ENCODE measurements around the gene CTXN2. TPM values are rescaled to one million over a fixed set of nuclear protein-coding genes. Genes with fewer than 3 reads are reported as not detected.
A peak's percentile ranks its signal among the peaks of the same experiment; 100 is the strongest.

CTXN2 gene
- total and polyA plus RNA-seq, 2 donors (not counting 1 experiment from before 2014, with no cell fraction given): 0.10 TPM; not detected in 1

GRCh38 chr15:48177383-48177765, 14.1 kb upstream of the CTXN2 start:
- POLR2A ChIA-PET: no interaction called here
- Histone ChIP-seq H3K36me3 (replicated peaks in 1 of 2; ENCODE audit: control extremely low read depth in 1 of 2, control insufficient read depth in 1 of 2, extremely low read depth in 1 of 2, insufficient read depth in 2 of 2, low read length in 1 of 2) (no peaks in the 10 kb centered on the region), H3K27me3 (replicated peaks in 1 of 4; ENCODE audit: control extremely low read depth in 1 of 4, control insufficient read depth in 3 of 4, insufficient read depth in 4 of 4, low read length in 3 of 4) (peaks cover 0 to 5% (median 2%) of the 10 kb centered on the region in 4 experiments), H4K20me1 (ENCODE audit: control insufficient read depth, insufficient read depth, low read length, poor library complexity, severe bottlenecking) (no peaks in the 10 kb centered on the region), H3K4me3 (ENCODE audit: control extremely low read depth in 1 of 5, extremely low read depth in 1 of 5, insufficient read depth in 1 of 5, low read depth in 2 of 5, low read length in 4 of 5) (peak overlapping the region; percentile 47 to 71 (median 67)), H3K9ac (ENCODE audit: low read length) (peak overlapping the region; percentile 79), H2AFZ (ENCODE audit: insufficient read depth, low read depth, low read length, poor library complexity, severe bottlenecking) (peak overlapping the region; percentile 83), H3K9me3 (ENCODE audit: control extremely low read depth in 1 of 3, control insufficient read depth in 2 of 3, insufficient read depth in 1 of 3, low read length in 2 of 3) (peaks cover 0 to 2% (median 0%) of the 10 kb centered on the region in 3 donors), H3K79me2 (ENCODE audit: control insufficient read depth, insufficient read depth, low read length) (peaks cover 20% of the 10 kb centered on the region), H3K4me1 (ENCODE audit: control insufficient read depth in 2 of 2, insufficient read depth in 2 of 2, low read length in 2 of 2) (peaks cover 8 to 11% of the 10 kb centered on the region in 2 donors), H3K27ac (ENCODE audit: low read length in 2 of 2) (peak overlapping the region; percentile 21 to 81), H3K4me2 (replicated peaks; ENCODE audit: low read depth, low read length, poor library complexity, severe bottlenecking) (peak overlapping the region; percentile 80)
- Mint-ChIP-seq H3K27ac (peak overlapping the region; percentile 92), H3K4me3 (peak overlapping the region; percentile 95), H3K9me3 (ENCODE audit: insufficient read depth) (peaks cover 2% of the 10 kb centered on the region), H3K4me1 (peaks cover 18% of the 10 kb centered on the region), H3K27me3 (peaks cover 14% of the 10 kb centered on the region)
- intact Hi-C loops (cut with micrococcal nuclease): loop anchor here (5.0 kb wide), 3 partner anchors 635 to 1445 kb away; partner anchors contain the start of genes CEP152, DTWD1, EID1 and FAM227B
- DNase-seq (peak; percentile 77), ATAC-seq (ENCODE audit: low read depth) (peak; percentile 46)
- 0% methylated on average over 9 of the region's 10 CpGs for WGBS (ENCODE audit: insufficient coverage)
- no peak for TF ChIP-seq CTCF (IDR thresholded peaks at IDR 0.05)
- no peak for TF ChIP-seq EZH2 (IDR thresholded peaks at IDR 0.05; ENCODE audit: borderline replicate concordance, insufficient read depth, low read depth, low read length, poor library complexity, severe bottlenecking)
- CTCF ChIA-PET: interaction anchor here (1.6 kb wide), 1 partner anchor 21 kb away, joined by 3 read pairs; no protein-coding TSS in a partner anchor
